Measurements from ENCODE around the gene SLC15A5.

SLC15A5 gene

GRCh38 chr12:16171348-16171747 lies 106.1 kb downstream of the SLC15A5 start:
- no peak for ATAC-seq
- TF ChIP-seq, protein P1, sequence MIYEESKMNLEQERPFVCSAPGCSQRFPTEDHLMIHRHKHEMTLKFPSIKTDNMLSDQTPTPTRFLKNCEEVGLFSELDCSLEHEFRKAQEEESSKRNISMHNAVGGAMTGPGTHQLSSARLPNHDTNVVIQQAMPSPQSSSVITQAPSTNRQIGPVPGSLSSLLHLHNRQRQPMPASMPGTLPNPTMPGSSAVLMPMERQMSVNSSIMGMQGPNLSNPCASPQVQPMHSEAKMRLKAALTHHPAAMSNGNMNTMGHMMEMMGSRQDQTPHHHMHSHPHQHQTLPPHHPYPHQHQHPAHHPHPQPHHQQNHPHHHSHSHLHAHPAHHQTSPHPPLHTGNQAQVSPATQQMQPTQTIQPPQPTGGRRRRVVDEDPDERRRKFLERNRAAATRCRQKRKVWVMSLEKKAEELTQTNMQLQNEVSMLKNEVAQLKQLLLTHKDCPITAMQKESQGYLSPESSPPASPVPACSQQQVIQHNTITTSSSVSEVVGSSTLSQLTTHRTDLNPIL (CRISPR knock-in tag; IDR thresholded peaks at IDR 0.05; ENCODE audit: low read depth), result no peak
- no peak for TF ChIP-seq BACH2 (CRISPR knock-in tag; IDR thresholded peaks at IDR 0.05; ENCODE audit: borderline replicate concordance)
- TF ChIP-seq ARNTL (CRISPR knock-in tag; IDR thresholded peaks at IDR 0.05; ENCODE audit: borderline replicate concordance, low read depth), result no peak
- no peak for TF ChIP-seq OSR1 (CRISPR knock-in tag; IDR thresholded peaks at IDR 0.05)
- TF ChIP-seq ZFP3 (CRISPR knock-in tag; IDR thresholded peaks at IDR 0.05), result no peak
- TF ChIP-seq, protein P2, sequence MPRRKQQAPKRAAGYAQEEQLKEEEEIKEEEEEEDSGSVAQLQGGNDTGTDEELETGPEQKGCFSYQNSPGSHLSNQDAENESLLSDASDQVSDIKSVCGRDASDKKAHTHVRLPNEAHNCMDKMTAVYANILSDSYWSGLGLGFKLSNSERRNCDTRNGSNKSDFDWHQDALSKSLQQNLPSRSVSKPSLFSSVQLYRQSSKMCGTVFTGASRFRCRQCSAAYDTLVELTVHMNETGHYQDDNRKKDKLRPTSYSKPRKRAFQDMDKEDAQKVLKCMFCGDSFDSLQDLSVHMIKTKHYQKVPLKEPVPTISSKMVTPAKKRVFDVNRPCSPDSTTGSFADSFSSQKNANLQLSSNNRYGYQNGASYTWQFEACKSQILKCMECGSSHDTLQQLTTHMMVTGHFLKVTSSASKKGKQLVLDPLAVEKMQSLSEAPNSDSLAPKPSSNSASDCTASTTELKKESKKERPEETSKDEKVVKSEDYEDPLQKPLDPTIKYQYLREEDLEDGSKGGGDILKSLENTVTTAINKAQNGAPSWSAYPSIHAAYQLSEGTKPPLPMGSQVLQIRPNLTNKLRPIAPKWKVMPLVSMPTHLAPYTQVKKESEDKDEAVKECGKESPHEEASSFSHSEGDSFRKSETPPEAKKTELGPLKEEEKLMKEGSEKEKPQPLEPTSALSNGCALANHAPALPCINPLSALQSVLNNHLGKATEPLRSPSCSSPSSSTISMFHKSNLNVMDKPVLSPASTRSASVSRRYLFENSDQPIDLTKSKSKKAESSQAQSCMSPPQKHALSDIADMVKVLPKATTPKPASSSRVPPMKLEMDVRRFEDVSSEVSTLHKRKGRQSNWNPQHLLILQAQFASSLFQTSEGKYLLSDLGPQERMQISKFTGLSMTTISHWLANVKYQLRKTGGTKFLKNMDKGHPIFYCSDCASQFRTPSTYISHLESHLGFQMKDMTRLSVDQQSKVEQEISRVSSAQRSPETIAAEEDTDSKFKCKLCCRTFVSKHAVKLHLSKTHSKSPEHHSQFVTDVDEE (CRISPR knock-in tag; IDR thresholded peaks at IDR 0.05), result no peak
- no peak for TF ChIP-seq CSDC2 (CRISPR knock-in tag; IDR thresholded peaks at IDR 0.05)
- no peak for TF ChIP-seq ZNF565 (CRISPR knock-in tag; conservative IDR thresholded peaks at IDR 0.05; ENCODE audit: low read depth)
- TF ChIP-seq, protein P3, sequence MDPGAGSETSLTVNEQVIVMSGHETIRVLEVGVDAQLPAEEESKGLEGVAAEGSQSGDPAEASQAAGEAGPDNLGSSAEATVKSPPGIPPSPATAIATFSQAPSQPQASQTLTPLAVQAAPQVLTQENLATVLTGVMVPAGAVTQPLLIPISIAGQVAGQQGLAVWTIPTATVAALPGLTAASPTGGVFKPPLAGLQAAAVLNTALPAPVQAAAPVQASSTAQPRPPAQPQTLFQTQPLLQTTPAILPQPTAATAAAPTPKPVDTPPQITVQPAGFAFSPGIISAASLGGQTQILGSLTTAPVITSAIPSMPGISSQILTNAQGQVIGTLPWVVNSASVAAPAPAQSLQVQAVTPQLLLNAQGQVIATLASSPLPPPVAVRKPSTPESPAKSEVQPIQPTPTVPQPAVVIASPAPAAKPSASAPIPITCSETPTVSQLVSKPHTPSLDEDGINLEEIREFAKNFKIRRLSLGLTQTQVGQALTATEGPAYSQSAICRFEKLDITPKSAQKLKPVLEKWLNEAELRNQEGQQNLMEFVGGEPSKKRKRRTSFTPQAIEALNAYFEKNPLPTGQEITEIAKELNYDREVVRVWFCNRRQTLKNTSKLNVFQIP (CRISPR knock-in tag; IDR thresholded peaks at IDR 0.05; ENCODE audit: borderline replicate concordance, low read depth), result no peak
- TF ChIP-seq ZNF70 (CRISPR knock-in tag; IDR thresholded peaks at IDR 0.05), result no peak
- TF ChIP-seq ZC3H10 (CRISPR knock-in tag; IDR thresholded peaks at IDR 0.05), result no peak
- no peak for TF ChIP-seq TCF4 (CRISPR knock-in tag; IDR thresholded peaks at IDR 0.05; ENCODE audit: borderline replicate concordance)
- TF ChIP-seq PPARA (CRISPR knock-in tag; IDR thresholded peaks at IDR 0.05; ENCODE audit: borderline replicate concordance), result no peak
- TF ChIP-seq, protein P4, sequence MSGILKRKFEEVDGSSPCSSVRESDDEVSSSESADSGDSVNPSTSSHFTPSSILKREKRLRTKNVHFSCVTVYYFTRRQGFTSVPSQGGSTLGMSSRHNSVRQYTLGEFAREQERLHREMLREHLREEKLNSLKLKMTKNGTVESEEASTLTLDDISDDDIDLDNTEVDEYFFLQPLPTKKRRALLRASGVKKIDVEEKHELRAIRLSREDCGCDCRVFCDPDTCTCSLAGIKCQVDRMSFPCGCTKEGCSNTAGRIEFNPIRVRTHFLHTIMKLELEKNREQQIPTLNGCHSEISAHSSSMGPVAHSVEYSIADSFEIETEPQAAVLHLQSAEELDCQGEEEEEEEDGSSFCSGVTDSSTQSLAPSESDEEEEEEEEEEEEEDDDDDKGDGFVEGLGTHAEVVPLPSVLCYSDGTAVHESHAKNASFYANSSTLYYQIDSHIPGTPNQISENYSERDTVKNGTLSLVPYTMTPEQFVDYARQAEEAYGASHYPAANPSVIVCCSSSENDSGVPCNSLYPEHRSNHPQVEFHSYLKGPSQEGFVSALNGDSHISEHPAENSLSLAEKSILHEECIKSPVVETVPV (CRISPR knock-in tag; IDR thresholded peaks at IDR 0.05), result no peak
- TF ChIP-seq GLIS3 (CRISPR knock-in tag; IDR thresholded peaks at IDR 0.05), result no peak
- TF ChIP-seq SNAI2 (CRISPR knock-in tag; IDR thresholded peaks at IDR 0.05), result no peak
- no peak for TF ChIP-seq RARB (CRISPR knock-in tag; IDR thresholded peaks at IDR 0.05)
- TF ChIP-seq ZNF8 (CRISPR knock-in tag; IDR thresholded peaks at IDR 0.05), result no peak
- no peak for TF ChIP-seq ESRRG (CRISPR knock-in tag; IDR thresholded peaks at IDR 0.05)

DNA sequence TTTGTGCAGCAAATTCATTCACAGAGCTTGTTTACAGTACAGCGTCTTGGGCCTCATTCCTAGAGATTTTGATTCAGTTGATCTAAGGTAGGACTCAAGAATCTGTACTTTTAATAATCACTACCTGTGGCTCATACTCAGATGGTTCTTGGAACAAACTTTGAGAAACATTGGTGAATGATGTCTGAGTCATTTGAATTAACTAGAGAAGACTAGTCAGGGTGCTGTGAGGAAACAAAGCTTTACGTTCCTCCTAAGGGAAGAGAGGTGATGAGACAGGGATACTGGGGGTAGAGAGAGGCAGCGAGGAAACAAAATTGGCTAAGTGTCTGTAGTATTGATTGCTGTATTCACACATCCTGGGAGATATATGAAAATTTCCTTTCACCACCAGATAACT lies 109.4 kb downstream of the SLC15A5 start:
- TF ChIP-seq SNAI2 (CRISPR knock-in tag; IDR thresholded peaks at IDR 0.05) (no peak), RARB (CRISPR knock-in tag; IDR thresholded peaks at IDR 0.05) (no peak), BACH2 (CRISPR knock-in tag; IDR thresholded peaks at IDR 0.05; ENCODE audit: borderline replicate concordance) (no peak), ZFP3 (CRISPR knock-in tag; IDR thresholded peaks at IDR 0.05) (no peak), TOX (CRISPR knock-in tag; IDR thresholded peaks at IDR 0.05; ENCODE audit: borderline replicate concordance) (no peak), ZNF8 (CRISPR knock-in tag; IDR thresholded peaks at IDR 0.05) (no peak), TCF4 (CRISPR knock-in tag; IDR thresholded peaks at IDR 0.05; ENCODE audit: borderline replicate concordance) (no peak), ESRRG (CRISPR knock-in tag; IDR thresholded peaks at IDR 0.05) (no peak), ISL1 (CRISPR knock-in tag; IDR thresholded peaks at IDR 0.05) (no peak), PATZ1 (CRISPR knock-in tag; IDR thresholded peaks at IDR 0.05; ENCODE audit: borderline replicate concordance) (no peak), ZNF565 (CRISPR knock-in tag; conservative IDR thresholded peaks at IDR 0.05; ENCODE audit: low read depth) (no peak), PPARA (CRISPR knock-in tag; IDR thresholded peaks at IDR 0.05; ENCODE audit: borderline replicate concordance) (no peak)
- TF ChIP-seq, protein P4 (CRISPR knock-in tag; IDR thresholded peaks at IDR 0.05), result no peak
- TF ChIP-seq, protein P1 (CRISPR knock-in tag; IDR thresholded peaks at IDR 0.05; ENCODE audit: low read depth), result no peak
- TF ChIP-seq, protein P2 (CRISPR knock-in tag; IDR thresholded peaks at IDR 0.05), result no peak

More for the DNA sequence above, 109.4 kb downstream of the SLC15A5 start:
- ATAC-seq, result no peak

Measured in SK-N-SH treated with all-trans-retinoic acid at 6 μM for 48 hours (cell line).